Measurements from ENCODE around the gene HSF5.

Gene HSF5

GRCh38 chr17:58446086-58446485, 42.1 kb downstream of the HSF5 start:
- TF ChIP-seq ARNTL (CRISPR knock-in tag; IDR thresholded peaks at IDR 0.05; ENCODE audit: borderline replicate concordance, low read depth) (no peak), ESRRG (CRISPR knock-in tag; IDR thresholded peaks at IDR 0.05) (no peak), PATZ1 (CRISPR knock-in tag; IDR thresholded peaks at IDR 0.05; ENCODE audit: borderline replicate concordance) (no peak), SNAI2 (CRISPR knock-in tag; IDR thresholded peaks at IDR 0.05) (no peak), RARB (CRISPR knock-in tag; IDR thresholded peaks at IDR 0.05) (no peak)
- ATAC-seq, result no peak

- no peak for ATAC-seq
- no peak for TF ChIP-seq BACH2 (CRISPR knock-in tag; IDR thresholded peaks at IDR 0.05; ENCODE audit: borderline replicate concordance)
- no peak for TF ChIP-seq CREB5 (CRISPR knock-in tag; IDR thresholded peaks at IDR 0.05; ENCODE audit: low read depth)
- no peak for TF ChIP-seq CSRNP3 (CRISPR knock-in tag; IDR thresholded peaks at IDR 0.05)
- no peak for TF ChIP-seq TOX (CRISPR knock-in tag; IDR thresholded peaks at IDR 0.05; ENCODE audit: borderline replicate concordance)
- TF ChIP-seq TCF4 (CRISPR knock-in tag; IDR thresholded peaks at IDR 0.05; ENCODE audit: borderline replicate concordance), result no peak
- no peak for TF ChIP-seq ISL1 (CRISPR knock-in tag; IDR thresholded peaks at IDR 0.05)
- no peak for TF ChIP-seq ZNF565 (CRISPR knock-in tag; conservative IDR thresholded peaks at IDR 0.05; ENCODE audit: low read depth)
- no peak for TF ChIP-seq CSDC2 (CRISPR knock-in tag; IDR thresholded peaks at IDR 0.05)
- TF ChIP-seq OSR1 (CRISPR knock-in tag; IDR thresholded peaks at IDR 0.05), result no peak
- TF ChIP-seq SNAI2 (CRISPR knock-in tag; IDR thresholded peaks at IDR 0.05), result no peak
- TF ChIP-seq ZNF8 (CRISPR knock-in tag; IDR thresholded peaks at IDR 0.05), result no peak
- TF ChIP-seq ZC3H10 (CRISPR knock-in tag; IDR thresholded peaks at IDR 0.05), result no peak
- TF ChIP-seq PATZ1 (CRISPR knock-in tag; IDR thresholded peaks at IDR 0.05; ENCODE audit: borderline replicate concordance), result no peak
- no peak for TF ChIP-seq RARB (CRISPR knock-in tag; IDR thresholded peaks at IDR 0.05)
- TF ChIP-seq POU6F1 (CRISPR knock-in tag; IDR thresholded peaks at IDR 0.05; ENCODE audit: borderline replicate concordance, low read depth), result no peak
- no peak for TF ChIP-seq GLIS3 (CRISPR knock-in tag; IDR thresholded peaks at IDR 0.05)
- no peak for TF ChIP-seq ZNF70 (CRISPR knock-in tag; IDR thresholded peaks at IDR 0.05)
- TF ChIP-seq ARNTL (CRISPR knock-in tag; IDR thresholded peaks at IDR 0.05; ENCODE audit: borderline replicate concordance, low read depth), result no peak
- TF ChIP-seq TSHZ2 (CRISPR knock-in tag; IDR thresholded peaks at IDR 0.05), result no peak
- TF ChIP-seq ZFP3 (CRISPR knock-in tag; IDR thresholded peaks at IDR 0.05), result no peak
These were observed 51.4 kb downstream of the HSF5 start for GRCh38 chr17:58436805-58437239.
